Measurements from ENCODE around the gene LSM14B.

LSM14B gene

DNA sequence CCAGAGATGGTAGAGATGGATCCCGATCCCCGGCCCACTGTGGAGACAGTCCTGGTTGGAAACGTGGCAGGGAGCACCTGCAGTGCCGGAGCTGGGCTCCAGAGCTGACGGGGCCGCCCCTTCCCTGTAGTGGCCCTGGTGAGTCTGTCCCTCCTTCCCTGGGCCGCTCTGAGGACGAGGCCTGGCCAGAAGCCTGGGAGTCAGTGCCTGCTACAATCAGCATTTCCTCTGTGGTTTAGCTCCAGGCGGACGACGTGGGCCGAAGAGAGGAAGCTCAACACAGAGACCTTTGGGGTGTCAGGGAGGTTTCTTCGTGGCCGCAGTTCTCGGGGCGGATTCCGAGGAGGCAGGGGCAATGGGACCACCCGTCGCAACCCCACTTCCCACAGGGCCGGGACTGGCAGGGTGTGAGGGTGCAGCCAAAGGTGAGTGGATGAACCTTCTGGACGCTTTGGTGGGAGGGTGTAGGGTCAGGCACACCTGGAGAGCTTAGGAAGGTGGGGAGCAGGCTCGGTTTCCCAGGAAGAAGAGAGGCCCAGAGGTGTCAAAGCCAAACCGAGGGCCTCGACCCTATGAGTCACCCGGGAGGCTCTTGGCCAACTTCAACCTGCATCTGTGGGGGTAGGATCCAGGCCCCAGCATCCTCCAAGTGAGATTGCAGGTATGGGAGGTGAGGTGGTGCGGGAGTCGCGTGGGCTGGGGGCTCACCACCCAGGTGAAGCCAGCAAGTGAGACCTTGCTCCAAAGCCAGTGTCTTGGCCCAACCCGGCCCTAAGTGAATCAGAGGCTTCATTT lies 11.0 kb downstream of the LSM14B start:
- no peak for DNase-seq

DNA sequence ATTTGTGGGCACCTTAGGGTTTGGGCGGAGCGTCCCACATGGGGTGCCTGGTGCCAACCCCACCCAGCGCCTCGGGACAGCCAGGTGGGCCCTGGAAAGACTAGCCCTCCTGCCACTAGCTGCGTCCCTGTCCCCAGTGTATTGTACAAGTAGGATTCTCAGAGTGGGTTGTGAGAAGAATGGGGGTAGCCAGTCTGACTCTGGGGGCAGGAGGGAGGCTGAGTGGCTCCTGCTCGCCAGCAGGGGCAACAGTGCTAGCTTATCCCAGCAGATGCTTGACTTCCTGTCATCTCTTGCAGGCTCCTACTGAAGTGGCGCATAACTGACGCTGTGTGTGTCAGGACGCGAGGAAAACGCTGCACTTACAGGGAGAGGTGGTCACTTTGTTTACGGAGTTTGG lies 11.6 kb downstream of the LSM14B start:
- DNase-seq = no peak

DNA sequence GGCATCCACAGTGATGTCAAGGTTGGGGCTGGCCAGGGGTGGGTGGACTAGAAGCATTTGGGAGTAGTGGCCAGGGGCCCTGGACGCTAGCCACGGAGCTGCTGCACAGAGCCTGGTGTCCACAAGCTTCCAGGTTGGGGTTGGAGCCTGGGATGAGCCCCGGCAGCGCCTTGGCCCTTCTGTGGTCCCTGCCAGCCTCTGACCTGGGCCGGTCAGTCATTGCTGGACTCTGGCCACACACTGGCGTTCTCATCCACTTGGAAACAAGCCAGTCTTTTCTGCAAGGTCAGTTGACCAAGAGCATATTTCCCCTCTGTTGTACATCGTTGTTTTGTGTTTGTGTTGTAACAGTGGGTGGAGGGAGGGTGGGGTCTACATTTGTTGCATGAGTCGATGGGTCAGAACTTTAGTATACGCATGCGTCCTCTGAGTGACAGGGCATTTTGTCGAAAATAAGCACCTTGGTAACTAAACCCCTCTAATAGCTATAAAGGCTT lies 12.5 kb downstream of the LSM14B start:
- DNase-seq = no peak

DNA sequence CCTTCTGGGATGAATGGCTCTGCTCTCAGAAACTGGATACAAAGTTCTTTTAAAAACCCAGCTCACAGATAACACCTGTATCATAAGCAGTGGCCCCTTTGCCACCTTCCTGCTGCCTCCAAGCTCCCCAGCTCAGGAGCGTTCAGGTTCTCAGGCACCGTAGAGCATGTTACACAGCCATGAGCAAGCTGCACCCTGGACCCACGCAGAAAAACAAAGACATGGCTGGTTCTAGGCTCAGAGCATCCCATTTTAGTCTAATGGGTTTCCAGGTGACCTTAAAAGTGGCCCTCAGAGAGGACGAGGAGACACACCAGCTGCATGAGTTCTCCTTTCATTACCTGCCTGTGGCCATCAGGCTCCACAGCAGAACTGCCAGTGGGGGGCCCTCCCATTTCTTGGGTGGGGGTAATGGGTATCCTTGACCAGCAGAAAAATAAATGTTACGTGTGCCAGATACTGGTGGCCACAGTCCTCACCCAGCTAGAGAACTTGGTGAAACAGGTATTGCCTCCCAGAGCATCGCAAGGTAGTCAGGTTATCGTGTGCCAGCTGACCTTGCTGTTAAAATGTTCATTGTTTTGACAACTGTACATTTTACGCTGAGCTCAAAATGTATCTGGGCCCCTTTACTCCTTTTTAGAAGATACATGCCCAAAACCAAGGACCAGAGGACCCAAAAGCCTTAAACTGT lies 13.4 kb downstream of the LSM14B start:
- no peak for DNase-seq

DNA sequence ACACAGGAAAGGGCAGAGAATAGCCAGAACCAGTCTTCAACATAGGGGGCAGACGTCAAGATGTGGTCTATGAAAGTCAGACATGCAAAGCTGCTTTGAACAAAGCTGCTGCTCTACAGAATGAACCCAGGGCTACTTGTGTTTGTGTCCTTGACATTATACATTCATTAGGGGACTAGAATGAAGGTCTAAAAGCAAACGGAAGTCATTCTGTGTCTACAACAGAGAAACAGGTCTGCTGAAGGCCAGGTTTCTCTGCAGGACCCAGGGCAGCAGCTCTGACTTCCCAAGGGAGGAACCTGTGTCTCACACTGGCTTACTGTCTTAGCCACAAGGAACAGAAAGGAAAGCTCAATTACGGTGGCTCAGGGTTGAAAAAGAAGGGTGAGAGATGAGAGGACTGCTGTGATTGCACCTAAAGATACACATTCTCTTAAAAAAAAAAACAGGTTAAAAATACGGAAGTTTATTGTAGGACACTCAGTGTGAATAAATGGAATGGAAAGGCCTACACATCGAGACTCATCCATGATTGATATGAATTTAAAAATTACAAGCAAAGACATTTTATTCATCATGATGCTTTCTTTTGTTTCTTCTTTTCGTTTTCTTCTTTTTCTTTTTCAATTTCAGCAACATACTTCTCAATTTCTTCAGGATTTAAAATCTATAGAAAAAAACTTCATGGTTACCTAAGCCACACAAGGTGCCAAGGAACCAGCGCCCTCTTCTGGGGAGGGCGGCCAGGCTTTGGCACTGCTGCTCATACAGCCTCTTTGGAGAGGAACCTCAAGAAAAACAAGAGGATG lies 14.2 kb downstream of the LSM14B start:
- peak; percentile 70 for DNase-seq

DNA sequence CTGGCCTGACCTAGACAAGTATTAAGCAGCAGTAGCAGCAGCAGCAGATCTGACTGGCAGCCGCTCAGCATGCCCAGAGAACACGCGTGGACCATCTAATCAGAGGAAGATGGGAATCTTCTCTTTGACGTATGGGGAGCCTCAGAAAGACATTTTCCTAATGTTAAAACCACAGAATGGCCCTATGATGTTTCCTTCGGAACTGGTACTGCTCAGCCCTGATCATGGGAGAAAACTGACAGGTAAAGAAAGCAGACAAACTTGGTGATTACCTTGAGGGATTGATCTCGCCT lies 14.8 kb downstream of the LSM14B start:
- DNase-seq = no peak

DNA sequence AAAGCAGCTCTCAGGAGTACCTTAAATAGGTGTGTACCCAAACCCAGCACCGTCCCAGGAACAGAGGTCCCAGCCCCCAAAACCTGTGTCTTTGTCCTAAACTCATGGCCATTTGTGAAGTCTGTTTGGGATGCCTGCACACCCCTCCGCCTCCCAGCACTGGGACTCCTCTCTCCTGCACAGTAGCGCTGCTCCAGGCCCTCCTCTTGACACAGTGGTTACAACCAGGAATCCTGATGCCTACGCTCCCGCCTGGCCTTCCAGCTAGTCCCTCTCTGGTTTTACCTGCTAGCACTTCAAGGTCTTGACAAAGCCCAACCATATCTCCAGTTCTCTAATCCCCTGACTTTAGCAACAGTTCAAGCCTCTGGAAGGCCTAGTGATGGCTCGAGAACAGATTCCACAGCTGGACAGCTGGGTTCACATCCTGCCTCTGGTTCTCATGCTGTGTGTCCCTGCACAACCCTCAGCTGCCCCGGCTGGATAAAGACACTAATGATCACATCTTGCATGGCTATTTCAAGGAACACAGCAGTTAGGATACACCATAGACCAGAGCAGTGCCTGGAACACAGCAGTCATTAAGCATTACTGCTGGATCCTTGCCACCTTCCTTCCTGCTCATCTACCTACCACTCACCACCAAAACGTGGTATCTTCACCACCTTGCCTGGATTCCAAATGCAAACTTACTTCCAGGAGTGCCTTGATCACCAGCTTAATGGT lies 15.4 kb downstream of the LSM14B start:
- no peak for DNase-seq

DNA sequence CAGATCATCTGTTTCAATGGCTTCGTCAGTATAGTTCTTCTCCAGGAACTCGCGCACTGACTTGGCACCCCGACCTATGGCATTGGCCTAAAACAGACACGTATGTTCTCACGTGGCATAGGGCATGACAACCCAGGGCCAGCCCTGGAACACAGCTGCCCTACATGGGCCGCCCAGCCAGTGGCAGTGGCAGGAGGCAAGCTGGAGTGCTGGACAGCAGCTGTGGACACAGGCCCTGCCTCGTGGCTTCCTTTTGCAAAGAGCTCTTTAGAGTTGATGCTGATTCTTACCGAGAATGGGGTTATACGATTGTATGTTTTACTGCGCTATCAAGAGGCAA lies 15.9 kb downstream of the LSM14B start:
- no peak for DNase-seq

DNA sequence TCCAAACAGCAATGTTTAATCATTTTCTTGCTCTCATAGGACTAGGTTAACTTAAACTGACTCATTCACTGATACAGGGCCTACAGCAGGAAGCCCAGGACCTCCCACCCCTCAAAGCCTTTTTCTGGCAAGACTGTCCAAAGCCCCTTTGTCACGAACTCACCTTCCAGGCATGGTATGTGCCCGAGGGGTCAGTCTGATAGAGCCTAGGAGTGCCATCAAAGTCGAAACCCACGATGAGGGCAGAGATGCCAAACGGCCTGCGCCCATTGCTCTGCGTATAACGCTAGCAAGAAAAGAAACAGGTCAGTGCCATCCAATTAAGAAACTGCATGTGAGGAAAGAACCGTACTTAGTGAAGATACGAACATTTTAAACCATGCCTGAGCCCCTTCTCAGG lies 16.6 kb downstream of the LSM14B start:
- DNase-seq = no peak

DNA sequence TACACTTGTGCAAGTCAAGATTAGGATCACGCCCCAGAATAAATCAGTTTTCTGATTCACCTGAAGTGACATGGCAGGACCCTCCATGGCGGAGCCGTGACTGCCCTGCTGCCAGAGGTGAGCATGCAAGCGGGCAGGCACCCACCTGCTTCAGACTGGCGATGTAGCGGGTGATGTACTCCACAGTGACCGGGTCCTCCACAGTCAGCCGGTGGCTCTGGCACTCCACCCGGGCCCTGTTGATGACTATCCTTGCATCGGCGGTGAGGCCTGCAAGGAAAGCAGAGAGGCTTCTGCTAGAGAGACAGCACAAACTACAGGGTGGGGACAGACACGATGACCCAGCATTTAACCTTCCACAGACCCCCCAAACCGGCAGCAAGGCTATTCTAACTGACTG lies 17.4 kb downstream of the LSM14B start:
- DNase-seq = no peak

DNA sequence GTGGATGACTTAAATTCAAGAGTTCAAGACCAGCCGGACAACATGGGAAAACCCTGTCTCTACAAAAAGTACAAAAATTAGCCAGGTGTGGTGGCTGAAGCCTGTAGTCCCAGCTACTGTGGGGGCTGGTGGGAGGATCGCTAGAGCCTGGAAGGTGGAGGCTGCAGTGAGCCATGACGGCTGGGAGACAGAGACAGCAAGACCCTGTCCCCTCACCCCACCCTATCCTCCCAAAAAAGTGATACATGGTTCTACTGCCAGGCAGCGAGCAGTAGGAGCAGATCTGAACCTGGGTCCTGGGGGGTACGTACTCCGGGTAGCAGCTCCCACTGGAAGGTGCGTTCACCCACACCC lies 18.7 kb downstream of the LSM14B start:
- DNase-seq = no peak

DNA sequence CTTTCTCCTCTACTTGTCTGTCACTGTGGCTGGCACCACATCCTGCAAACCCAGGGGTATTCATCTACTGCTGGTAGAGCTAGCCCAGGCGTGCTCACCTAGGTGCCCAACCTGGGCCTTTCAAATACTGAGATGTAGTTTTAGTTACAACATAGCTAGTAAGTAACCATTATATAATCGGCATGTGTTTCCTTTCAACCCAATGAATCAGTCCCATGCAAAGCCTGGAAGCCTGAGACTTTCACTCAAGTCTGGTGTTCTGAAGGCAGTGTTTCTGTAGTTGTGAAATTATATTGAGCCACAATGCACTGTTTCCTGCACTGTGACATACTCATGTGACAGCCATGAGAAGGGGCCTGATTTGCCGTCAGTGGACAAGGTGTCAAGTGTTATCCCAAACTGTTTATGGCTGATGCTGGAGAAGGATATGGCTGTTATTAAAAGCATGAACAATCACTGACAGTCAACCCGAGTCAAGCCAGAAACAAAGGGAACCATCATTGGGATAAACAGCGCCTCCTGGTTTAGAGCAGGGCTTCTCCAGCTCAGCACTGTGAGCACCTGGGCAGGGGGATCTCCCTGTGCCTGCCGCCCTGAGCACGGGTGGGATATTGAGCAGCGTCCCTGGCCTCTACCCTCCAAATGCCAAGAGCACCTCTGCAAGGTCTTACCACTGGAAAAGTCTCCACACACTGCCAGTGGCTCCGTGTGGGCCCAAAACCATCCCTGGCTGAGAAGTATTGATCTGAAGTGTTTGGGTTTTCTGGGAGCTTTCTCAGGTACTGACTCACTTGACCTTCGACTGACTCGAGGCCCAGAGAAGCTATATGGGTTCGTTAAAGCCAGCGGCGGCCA lies 19.3 kb downstream of the LSM14B start:
- no peak for DNase-seq

DNA sequence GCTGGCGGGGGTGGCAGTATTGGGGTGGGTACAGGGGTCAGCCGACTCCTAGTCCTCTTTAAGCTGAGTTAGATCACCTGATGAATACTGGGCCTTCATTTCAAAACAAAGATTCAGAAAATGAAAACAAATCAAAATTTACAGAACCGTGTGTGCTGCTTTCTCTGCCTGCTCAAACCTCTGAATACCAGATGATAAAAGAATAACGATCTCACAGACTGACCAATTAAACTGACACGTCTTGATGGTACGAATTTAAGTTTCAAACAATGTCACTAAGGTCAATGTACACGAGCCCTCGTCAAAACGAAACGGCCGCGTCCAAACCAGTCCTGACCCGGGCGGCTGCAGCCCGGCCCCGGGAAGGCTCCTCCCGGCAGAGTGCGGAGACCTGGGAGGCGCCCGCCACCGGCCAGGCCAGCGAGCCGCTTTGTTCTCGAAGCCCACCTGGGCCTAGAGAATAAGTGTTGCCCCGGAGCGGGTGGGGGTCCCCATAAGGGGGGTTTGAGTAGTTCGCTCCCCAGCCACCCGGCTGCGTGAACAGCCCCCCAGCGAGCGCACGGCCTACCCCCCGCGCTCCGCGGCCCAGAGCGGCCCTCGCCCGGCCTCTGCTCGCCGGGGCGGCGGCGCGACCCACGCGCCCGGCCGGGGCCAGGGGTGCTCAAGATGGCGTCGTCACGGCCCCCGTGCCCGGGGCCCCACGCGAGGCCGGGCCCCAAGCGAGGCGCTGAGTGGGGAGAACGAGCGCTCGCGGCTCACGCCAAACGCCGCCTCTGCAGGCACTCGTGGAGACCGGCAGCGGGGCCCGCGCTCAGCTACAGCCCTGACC lies 20.2 kb downstream of the LSM14B start:
- no peak for DNase-seq

DNA sequence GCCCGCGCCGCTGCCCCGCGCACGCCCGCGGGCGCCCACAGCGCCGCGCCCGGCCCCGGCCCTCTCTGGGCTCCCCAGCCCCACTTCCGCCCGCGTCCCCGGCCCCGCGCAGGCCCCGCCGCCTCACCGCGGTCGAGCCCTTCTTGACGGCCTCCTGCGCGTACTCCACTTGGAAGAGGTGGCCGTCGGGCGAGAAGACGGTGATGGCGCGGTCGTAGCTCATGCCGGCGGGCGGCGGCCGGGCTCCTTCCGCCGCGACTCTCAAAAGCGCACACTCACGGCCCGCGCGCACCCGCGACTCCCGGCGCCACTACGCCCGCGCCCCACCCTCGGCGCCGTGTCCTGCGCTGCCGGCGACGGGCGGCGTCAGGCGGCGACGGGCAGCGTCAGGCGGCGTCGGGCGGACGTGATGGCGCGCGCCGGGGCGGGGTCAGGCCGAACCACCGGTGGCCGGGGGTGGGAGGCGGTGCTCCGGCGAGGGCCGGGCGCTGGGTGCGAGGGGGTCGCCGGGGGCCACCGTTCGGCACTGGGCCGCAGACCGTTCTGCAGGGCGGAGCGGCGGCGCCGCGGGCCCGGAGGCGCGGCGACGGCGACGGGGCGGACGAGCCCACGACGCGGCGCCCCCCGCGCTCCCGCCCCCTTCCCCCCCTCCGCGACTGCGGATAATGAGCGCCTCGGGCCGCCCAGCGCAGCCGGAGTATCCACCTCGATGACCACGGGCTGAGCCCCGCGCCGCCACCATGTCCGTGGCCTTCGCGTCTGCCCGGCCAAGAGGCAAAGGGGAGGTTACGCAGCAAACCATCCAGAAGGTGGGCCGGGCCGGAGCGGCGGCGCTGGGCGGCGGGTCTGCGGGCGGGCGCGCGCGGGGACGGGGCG lies 21.0 kb downstream of the LSM14B start, which contains the start of the genes PSMA7 and SS18L1:
Gene PSMA7 (minus strand): TSS at position 314 of the 876 bp plus-strand sequence. CDS start 91 bp downstream, at position 223.
Gene SS18L1 (plus strand): TSS at position 689 of the 876 bp plus-strand sequence. CDS start 52 bp downstream, at position 741.
- peak; percentile 83 for DNase-seq

DNA sequence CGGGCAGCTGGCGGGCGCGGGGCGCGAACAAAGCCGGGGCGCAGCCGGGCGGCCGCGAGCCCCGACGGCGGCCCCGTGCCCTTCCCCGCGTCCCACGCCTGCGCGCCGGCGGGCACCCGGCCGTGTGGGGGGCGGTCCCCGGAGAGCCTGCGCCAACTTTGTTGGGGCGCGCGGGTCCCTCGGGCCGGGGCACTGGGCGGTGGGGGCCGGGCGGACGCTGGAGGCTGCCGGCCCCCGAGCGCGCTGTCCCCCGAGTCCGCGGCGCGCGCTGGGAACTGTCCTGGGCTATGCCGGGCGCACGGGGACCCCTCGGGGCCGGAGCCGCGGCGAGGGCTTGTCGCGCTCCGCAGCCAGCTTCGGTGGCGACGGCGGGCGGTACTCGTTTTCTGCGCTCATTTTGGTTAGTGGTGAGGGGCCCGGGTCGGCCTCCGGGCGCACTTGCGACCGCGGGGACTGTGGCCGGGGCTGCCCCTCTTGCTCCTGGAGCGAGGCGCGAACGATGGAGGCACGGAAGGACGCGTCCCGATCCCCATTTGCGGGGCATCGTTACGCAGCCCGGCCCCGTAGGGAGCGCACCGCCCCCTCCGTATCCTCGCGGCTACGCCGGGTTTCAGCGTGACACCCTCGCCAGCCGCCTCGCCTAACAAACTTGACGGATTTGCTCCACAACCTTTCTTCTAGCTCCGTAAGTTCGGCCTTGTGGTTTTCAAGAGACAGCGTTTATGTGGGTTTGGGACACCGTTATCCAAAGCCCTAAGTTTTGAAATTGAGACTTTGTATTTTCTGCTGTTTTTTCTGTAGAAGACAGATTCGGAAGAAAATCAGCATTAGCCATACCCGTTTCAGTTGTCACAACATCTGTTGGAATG lies 21.9 kb downstream of the LSM14B start:
- DNase-seq = peak; percentile 35

DNA sequence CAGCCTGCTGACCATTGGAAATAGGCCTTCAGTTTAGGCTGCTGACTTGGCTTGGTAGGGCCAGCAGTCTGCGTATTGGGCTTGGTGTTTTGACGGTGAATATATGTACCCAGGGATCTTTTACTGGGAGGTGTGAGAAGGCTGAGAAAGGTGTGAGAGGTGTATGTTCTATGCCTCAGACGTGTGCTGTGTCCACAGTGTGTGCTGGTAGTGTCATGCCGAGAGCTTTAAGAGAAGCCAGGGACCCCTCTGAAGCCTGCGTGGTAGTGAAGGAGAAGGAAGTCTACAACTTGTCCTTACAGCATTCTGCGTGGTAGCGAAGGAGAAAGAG lies 23.4 kb downstream of the LSM14B start:
- no peak for DNase-seq

DNA sequence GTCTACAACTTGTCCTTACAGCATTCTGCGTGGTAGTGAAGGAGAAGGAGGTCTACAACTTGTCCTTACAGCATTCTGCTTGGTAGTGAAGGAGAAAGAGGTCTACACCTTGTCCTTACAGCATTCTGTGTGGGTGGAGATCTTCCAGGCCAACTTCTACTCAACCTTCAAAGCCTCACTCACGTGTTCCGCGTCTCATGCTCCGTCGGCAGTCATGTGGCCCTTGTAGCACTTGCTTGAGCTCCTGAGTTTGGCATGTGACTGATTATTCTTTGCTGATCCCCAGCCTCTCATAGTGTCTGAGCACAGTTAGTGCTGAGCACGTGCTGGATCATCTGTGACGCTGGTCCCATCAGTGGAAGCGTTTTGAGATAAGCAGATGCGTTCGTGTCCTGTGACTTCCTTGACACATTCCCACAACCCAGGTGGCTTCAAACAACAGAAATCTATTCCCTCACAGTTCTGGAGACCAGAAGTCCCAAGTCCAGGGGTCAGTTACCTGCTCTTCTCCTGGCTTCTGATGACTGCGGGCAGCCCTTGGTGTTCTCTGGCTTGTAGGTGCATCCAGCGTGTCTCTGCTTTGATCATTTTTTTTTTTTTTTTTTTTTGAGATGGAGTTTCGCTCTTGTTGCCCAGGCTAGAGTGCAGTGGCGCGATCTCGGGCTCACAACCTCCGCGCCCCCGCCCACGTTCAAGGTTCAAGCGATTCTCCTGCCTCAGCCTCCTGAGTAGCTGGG lies 23.9 kb downstream of the LSM14B start:
- DNase-seq = no peak

DNA sequence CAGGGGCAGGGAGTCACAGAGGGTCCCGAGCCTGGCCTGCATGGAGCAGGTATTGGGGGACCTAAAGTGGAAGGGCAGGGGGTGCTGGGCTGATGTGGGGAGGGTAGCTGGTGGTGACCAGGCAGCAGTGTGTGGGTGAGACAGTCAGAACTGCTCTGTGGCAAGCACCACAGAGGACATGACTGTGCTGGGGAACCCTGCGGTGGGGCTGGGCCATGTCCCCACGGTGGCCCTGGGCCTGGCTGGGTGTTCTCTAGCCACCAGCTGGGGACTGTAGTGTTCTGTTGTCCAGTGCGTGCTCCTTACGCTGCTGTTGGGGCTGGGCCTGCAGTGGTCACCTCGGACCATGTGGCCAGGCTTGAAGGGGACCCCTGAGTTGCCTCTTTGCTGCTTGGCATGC lies 24.9 kb downstream of the LSM14B start:
- no peak for DNase-seq
